GM13976 (cell line): ENCODE data around the gene ATP1A2.
A peak's percentile ranks its signal among the peaks of the same experiment; 100 is the strongest.

Experiments
- DNase-seq: peaks from one replicate; pipeline ENCODE4 v3.0.0; 2012; ENCODE audit warnings: low spot score
- CTCF ChIP-seq: IDR thresholded peaks from 2 replicates; pipeline ENCODE4 v1.5.1; 2012; ENCODE audit warnings: borderline replicate concordance, mild to moderate bottlenecking; ENCODE audit not compliant: insufficient read depth; ENCODE audit errors: extremely low read depth, missing control alignments, control extremely low read depth
- in situ Hi-C: fragments of 300-500 bp; cut with MboI; formaldehyde crosslinking; loops from one replicate; pipeline ENCODE4 v1.12.0; 2022; ENCODE audit warnings: low sequenced_read_pairs, mixed read lengths, inconsistent platforms; ENCODE audit not compliant: unreplicated experiment

The ATP1A2 gene

GRCh38 chr1:160101037-160101716 is 14.4 kb upstream of the ATP1A2 start:
- TF ChIP-seq CTCF: peak; percentile 85
- in situ Hi-C loops: no loop called here
- peak; percentile 85 for DNase-seq

GRCh38 chr1:160101717-160102522 is 13.6 kb upstream of the ATP1A2 start:
- no peak for TF ChIP-seq CTCF
- in situ Hi-C loops: no loop called here
- no peak for DNase-seq

- DNase-seq: no peak
- no peak for TF ChIP-seq CTCF
- in situ Hi-C loops: no loop called here
These were observed 11.7 kb upstream of the ATP1A2 start for GRCh38 chr1:160103658-160104408.

- DNase-seq: no peak
- no peak for TF ChIP-seq CTCF
- in situ Hi-C loops: no loop called here
These were observed 11.1 kb upstream of the ATP1A2 start for GRCh38 chr1:160104486-160104885.

GRCh38 chr1:160105155-160105554 is 10.4 kb upstream of the ATP1A2 start:
- DNase-seq: no peak
- no peak for TF ChIP-seq CTCF
- in situ Hi-C loops: no loop called here

GRCh38 chr1:160107512-160107911 is 8.0 kb upstream of the ATP1A2 start:
- DNase-seq: no peak
- in situ Hi-C loops: no loop called here
- TF ChIP-seq CTCF: no peak
